ENCODE data around the gene MT1X. TPM values are rescaled to one million over a fixed set of nuclear protein-coding genes. Genes with fewer than 3 reads are reported as not detected.

The MT1X gene
- polyA plus RNA-seq, 1 experiment, result 60.2 TPM

DNA sequence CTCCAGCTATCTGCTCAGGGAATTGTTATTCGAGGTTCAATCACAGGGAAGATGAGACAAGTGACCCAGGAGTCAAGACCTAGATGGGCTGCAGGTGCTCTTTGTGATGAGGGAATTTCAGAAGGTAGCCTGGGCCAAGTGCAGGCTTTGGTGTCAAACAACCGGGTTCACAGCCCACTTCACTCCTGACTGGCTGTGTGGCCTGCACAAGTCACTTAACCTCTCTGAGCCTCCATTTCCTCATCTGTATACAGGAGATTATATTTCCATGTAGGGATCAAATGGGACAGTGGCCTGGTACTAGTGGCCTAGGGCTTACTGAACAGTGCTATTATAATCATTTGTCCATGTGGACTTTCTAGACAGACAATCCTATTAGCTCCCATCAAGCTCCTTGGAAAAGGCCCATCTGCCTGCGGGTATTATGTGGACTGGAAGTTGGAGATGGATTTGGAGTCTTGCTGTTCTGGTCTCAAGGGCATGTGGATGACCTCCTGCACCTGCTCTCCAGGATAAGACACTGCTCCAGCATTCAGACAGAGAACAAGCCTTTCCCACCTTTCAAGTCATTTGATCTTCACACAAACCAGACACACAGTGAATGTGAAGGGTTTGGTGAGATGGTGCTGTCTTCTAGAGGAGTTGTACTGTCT lies 3.1 kb upstream of the MT1X start:
- peaks cover 6% of the 10 kb centered on the region for H3K27me3 ChIP-seq (ENCODE audit: control insufficient read depth, insufficient read depth, low read length)
- H3K36me3 ChIP-seq (ENCODE audit: control insufficient read depth, insufficient read depth, low read length), result no peaks in the 10 kb centered on the region
- no peak for DNase-seq (ENCODE audit: low read depth)
- ChIA-PET CTCF (interaction anchor here (0.9 to 1.3 kb wide), 3 partner anchors 23 to 94 kb away, joined by 3 read pairs; no protein-coding TSS in a partner anchor), POLR2A (no interaction called here)
- H3K4me3 ChIP-seq (ENCODE audit: low read depth, low read length), result no peak overlapping the region
- TF ChIP-seq, protein P1, sequence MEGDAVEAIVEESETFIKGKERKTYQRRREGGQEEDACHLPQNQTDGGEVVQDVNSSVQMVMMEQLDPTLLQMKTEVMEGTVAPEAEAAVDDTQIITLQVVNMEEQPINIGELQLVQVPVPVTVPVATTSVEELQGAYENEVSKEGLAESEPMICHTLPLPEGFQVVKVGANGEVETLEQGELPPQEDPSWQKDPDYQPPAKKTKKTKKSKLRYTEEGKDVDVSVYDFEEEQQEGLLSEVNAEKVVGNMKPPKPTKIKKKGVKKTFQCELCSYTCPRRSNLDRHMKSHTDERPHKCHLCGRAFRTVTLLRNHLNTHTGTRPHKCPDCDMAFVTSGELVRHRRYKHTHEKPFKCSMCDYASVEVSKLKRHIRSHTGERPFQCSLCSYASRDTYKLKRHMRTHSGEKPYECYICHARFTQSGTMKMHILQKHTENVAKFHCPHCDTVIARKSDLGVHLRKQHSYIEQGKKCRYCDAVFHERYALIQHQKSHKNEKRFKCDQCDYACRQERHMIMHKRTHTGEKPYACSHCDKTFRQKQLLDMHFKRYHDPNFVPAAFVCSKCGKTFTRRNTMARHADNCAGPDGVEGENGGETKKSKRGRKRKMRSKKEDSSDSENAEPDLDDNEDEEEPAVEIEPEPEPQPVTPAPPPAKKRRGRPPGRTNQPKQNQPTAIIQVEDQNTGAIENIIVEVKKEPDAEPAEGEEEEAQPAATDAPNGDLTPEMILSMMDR (IDR thresholded peaks at IDR 0.05; ENCODE audit: insufficient read depth, low read depth, low read length), result no peak

DNA sequence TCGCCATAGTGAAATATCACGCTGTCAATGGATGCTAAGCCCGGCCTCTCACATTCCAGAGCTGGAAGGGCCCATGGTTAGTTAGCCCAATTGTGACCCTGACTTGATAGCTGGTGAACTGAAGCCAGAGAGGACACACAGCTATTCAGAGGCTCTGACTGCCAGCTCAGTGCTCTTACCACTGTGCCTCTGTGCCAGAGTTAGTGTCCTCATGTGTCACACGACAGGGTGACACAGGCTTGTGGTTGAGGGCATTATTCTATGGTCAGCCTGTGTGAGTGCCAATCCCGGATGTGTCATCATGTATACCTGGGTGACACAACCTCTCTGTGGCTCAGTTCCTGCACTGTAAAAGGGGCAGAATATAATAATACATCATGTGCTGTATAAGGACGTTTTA lies 2.5 kb upstream of the MT1X start:
- ChIA-PET CTCF (interaction anchor here (0.9 to 1.3 kb wide), 2 partner anchors 22 to 95 kb away, joined by 3 read pairs; no protein-coding TSS in a partner anchor), POLR2A (no interaction called here)
- Histone ChIP-seq H3K36me3 (ENCODE audit: control insufficient read depth, insufficient read depth, low read length) (no peaks in the 10 kb centered on the region), H3K4me3 (ENCODE audit: low read depth, low read length) (no peak overlapping the region), H3K27me3 (ENCODE audit: control insufficient read depth, insufficient read depth, low read length) (peaks cover 6% of the 10 kb centered on the region)
- TF ChIP-seq, protein P1 (IDR thresholded peaks at IDR 0.05; ENCODE audit: insufficient read depth, low read depth, low read length), result no peak
- DNase-seq (ENCODE audit: low read depth), result no peak

DNA sequence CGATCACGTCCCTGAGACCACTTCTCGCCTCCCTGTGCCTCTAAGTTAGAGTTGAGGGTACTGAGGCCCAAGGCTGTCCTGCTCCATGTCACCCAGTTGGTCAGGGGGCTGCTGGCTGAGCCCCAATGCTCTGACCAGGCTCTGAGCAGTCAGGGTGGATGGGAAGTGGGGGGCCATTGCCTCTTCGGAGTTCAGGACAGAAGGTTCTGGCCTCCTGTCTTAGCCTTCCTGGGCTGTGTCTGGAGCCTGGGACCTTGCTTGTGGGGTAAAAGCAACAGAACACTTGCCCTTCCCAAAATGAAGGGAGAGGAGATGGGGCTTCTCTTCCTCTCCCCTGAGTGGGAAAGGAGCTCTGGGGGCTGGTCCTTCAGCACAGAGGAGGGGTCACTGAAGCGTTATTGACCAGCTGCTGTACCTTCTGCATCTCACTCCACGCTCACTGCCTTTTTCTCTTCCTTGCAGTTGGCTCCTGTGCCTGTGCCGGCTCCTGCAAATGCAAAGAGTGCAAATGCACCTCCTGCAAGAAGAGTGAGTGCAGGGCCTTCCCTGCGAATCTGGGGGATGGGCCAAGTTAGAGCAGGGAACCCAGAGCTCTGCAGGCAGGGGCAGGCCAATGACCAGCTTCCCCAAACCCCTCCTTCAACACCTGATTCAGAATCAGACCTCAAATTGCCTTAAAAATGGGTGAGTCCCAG lies 580 bp downstream of the MT1X start:
- peak overlapping the region; percentile 46 for H3K4me3 ChIP-seq (ENCODE audit: low read depth, low read length)
- ChIA-PET CTCF (interaction anchor here (1.1 to 3.8 kb wide), 4 partner anchors 10 to 106 kb away, joined by 3 to 12 read pairs (median 8); no protein-coding TSS in a partner anchor), POLR2A (interaction anchor here (0.5 kb wide), 1 partner anchor 9 kb away, joined by 3 read pairs; no protein-coding TSS in a partner anchor)
- no peaks in the 10 kb centered on the region for H3K27me3 ChIP-seq (ENCODE audit: control insufficient read depth, insufficient read depth, low read length)
- no peak for DNase-seq (ENCODE audit: low read depth)
- H3K36me3 ChIP-seq (ENCODE audit: control insufficient read depth, insufficient read depth, low read length), result no peaks in the 10 kb centered on the region
- TF ChIP-seq, protein P1 (IDR thresholded peaks at IDR 0.05; ENCODE audit: insufficient read depth, low read depth, low read length), result no peak

DNA sequence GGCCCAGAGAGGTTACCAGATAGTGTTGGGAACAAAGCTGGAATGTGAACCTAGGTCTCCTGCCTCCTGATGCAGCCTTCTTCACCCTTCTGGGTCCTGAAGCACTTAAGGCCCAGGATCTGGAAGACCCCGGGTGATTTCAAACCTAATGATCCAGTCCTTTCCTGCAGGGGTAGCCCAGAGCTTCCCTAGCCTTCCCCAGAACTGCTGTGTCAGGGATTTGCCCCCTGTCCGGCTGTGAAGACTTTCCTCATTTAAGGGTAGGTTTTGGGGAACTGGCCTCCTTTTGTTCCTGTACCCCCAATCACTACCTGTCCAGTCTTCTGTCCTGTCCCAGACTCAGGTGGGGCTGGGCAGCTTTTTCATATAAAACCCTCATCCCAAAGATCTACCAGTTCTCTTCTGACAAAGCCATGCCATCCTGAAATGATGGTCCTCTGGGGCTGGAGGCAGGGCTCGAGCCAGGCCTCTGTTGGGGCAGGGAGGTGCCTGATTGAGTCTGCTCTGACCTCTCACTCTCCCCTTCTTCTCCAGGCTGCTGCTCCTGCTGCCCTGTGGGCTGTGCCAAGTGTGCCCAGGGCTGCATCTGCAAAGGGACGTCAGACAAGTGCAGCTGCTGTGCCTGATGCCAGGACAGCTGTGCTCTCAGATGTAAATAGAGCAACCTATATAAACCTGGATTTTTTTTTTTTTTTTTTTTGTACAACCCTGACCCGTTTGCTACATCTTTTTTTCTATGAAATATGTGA lies 1.3 kb downstream of the MT1X start:
- CTCF ChIA-PET, result interaction anchor here (1.1 to 3.8 kb wide), 5 partner anchors 10 to 106 kb away, joined by 3 to 12 read pairs (median 5); no protein-coding TSS in a partner anchor
- POLR2A ChIA-PET, result no interaction called here
- H3K4me3 ChIP-seq (ENCODE audit: low read depth, low read length), result no peak overlapping the region
- no peaks in the 10 kb centered on the region for H3K36me3 ChIP-seq (ENCODE audit: control insufficient read depth, insufficient read depth, low read length)
- no peak for DNase-seq (ENCODE audit: low read depth)
- TF ChIP-seq, protein P1 (IDR thresholded peaks at IDR 0.05; ENCODE audit: insufficient read depth, low read depth, low read length), result 0 out of 2 replicates have a peak, but pooled peaks have one; percentile 11
- H3K27me3 ChIP-seq (ENCODE audit: control insufficient read depth, insufficient read depth, low read length), result no peaks in the 10 kb centered on the region

All from BJ (cell line).